Common myeloid progenitor, CD34-positive (primary cell): Measurements from ENCODE around the gene FOXO1.

ENCODE experiments used
- CTCF ChIA-PET: fragments of 350-600 bp; sonication (Branson Sonifier 250); formaldehyde crosslinking; loops from one replicate; lab custom pipeline; 2021; ENCODE audit warnings: antibody characterized with exemption; lab: Charles Lee
- POLR2A ChIA-PET: fragments of 350-600 bp; sonication (Branson Sonifier 250); formaldehyde crosslinking; loops from one replicate; lab custom pipeline; 2021; ENCODE audit warnings: antibody characterized with exemption; lab: Charles Lee
- DNase-seq, 3 donors: peaks; one replicate each; pipeline versions ENCODE4 v3.0.0 to v3.0.0-alpha.2; 2013
- H3K27ac ChIP-seq, 2 experiments: 1 replicate in 1 of 2; 2 replicates in 1 of 2; pipeline ENCODE4 v1.7.0; 2013; ENCODE audit warnings: inconsistent platforms in 2 of 2, low read length in 2 of 2, mild to moderate bottlenecking in 2 of 2, low read depth in 1 of 2, moderate library complexity in 1 of 2; ENCODE audit not compliant: severe bottlenecking in 2 of 2, insufficient read depth in 1 of 2, poor library complexity in 1 of 2
- H3K27me3 ChIP-seq, 5 experiments: replicated peaks in 2 of 5; 1 replicate in 3 of 5; 2 replicates in 2 of 5; pipeline versions ENCODE4 v1.6.1 to v1.7.0; 2013; ENCODE audit warnings: low read length in 4 of 5, mild to moderate bottlenecking in 2 of 5, moderate library complexity in 2 of 5, inconsistent platforms in 1 of 5; ENCODE audit not compliant: insufficient read depth in 5 of 5, control insufficient read depth in 4 of 5
- H3K36me3 ChIP-seq, 4 experiments: 1 replicate in 2 of 4; 2 replicates in 2 of 4; pipeline versions ENCODE4 v1.6.1 to v1.7.0; 2013; ENCODE audit warnings: low read length in 3 of 4, control low read depth in 1 of 4, mild to moderate bottlenecking in 1 of 4; ENCODE audit not compliant: control insufficient read depth in 4 of 4, insufficient read depth in 4 of 4
- H3K4me1 ChIP-seq, 4 experiments: 1 replicate in 3 of 4; 2 replicates in 1 of 4; pipeline versions ENCODE4 v1.6.1 to v1.7.1; 2013; ENCODE audit warnings: low read length in 3 of 4, mild to moderate bottlenecking in 3 of 4, control low read depth in 1 of 4, inconsistent platforms in 1 of 4, moderate library complexity in 1 of 4; ENCODE audit not compliant: control insufficient read depth in 4 of 4, insufficient read depth in 4 of 4; ENCODE audit errors: control extremely low read depth in 1 of 4
- H3K4me3 ChIP-seq, 7 experiments: 1 replicate in 4 of 7; 2 replicates in 3 of 7; pipeline versions ENCODE4 v1.5.1 to v1.7.0; 2013; ENCODE audit warnings: mild to moderate bottlenecking in 7 of 7, low read length in 6 of 7, moderate library complexity in 6 of 7, inconsistent platforms in 2 of 7, low read depth in 2 of 7, control low read depth in 1 of 7; ENCODE audit not compliant: insufficient read depth in 4 of 7, control insufficient read depth in 1 of 7; ENCODE audit errors: extremely low read depth in 1 of 7
- H3K9me3 ChIP-seq, 5 experiments: 1 replicate in 4 of 5; 2 replicates in 1 of 5; pipeline versions ENCODE4 v1.6.1 to v1.7.1; 2013; ENCODE audit warnings: low read length in 4 of 5, mild to moderate bottlenecking in 2 of 5, inconsistent platforms in 1 of 5, low read depth in 1 of 5, moderate library complexity in 1 of 5; ENCODE audit not compliant: control insufficient read depth in 4 of 5, insufficient read depth in 2 of 5; ENCODE audit errors: control extremely low read depth in 1 of 5
- WGBS: methylation state at CpG from one replicate; pipeline ENCODE4 v1.1.5; 2013; ENCODE audit not compliant: insufficient coverage; 5-methylcytosine and 5-hydroxymethylcytosine counted together

The FOXO1 gene

DNA sequence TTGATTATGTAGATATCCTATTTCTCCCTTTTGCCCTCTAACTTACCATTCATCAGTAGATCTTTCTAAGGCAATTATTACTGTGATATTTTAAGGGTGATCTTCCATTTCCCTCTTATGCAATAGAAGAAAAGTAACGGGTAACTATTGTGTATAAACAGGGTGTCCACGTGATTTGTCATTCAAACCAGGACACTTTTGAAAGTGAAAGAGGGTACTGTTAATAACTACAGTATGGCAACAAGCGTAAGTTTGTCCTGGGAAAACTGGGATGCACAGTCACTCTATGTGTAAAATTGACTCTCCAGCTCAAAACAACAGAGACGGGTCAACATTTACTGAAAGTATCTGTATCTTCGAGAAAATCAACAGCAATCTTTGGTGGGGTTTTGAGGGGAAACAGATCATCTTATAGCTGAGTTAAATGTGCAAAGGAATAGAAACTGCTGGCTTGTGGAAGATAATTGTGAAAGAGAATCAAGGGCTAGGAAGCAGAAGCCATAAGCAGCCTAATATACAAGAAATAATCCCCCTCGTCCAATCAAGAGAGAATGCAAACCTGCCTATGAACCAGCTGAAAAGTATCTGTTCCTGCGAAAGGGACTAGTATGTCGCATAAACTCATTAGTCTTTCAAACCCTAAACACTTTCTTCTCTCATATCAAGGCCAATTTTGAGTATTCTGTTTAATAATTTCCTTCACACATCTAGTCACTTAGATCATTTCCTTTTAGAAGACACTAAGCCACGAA is 126.7 kb downstream of the FOXO1 start:
- Histone ChIP-seq H3K4me1 (peaks cover 0 to 2% (median 0%) of the 10 kb centered on the region in 4 experiments), H3K4me3 (no peak overlapping the region), H3K27me3 (no peaks in the 10 kb centered on the region), H3K9me3 (no peaks in the 10 kb centered on the region), H3K27ac (no peak overlapping the region), H3K36me3 (no peaks in the 10 kb centered on the region)
- CTCF ChIA-PET, result no interaction called here
- POLR2A ChIA-PET, result no interaction called here
- no peak for DNase-seq
- WGBS, result 84% methylated on average over 5 of the region's 9 CpGs

DNA sequence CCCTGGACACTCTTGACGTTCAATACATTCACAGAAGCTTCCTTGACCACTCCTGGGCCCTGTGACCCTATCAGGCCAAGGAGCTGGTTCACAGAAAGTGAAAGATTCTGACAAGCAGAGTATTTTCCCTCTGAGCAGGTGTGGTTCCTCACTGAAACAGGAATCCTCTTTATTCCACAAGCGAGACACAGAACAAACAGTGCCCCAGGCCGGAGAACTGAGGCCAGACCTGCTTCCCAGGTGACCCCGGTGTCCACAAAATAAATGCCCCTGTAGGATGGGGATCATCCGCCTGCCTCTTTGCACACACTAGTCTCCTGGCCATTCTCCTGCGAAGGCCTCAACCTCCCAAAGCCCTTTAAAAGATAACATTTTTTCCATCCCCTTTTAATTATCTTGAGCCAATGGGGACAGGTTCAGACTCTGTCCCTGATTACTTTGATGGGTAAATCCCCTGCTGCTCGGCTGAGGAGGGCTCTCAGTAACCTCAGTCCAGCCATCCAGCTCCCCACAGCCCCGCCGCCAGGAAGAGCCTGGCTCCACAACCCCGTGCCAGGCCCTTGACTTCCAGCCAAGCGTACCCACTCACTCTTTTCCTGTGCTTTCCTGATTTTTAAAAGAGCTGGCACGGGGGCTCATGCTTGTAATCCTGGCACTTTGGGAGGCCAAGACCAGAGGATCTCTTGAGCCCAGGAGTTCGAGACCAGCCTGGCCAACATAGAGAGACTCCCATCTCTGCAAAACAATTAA is 129.1 kb downstream of the FOXO1 start:
- ChIA-PET POLR2A (no interaction called here), CTCF (no interaction called here)
- Histone ChIP-seq H3K4me1 (peaks cover 0 to 2% (median 0%) of the 10 kb centered on the region in 4 experiments), H3K9me3 (no peaks in the 10 kb centered on the region), H3K4me3 (no peak overlapping the region), H3K27ac (no peak overlapping the region), H3K36me3 (no peaks in the 10 kb centered on the region), H3K27me3 (no peaks in the 10 kb centered on the region)
- no peak for DNase-seq
- 91% methylated on average over 11 of the region's 13 CpGs for WGBS

DNA sequence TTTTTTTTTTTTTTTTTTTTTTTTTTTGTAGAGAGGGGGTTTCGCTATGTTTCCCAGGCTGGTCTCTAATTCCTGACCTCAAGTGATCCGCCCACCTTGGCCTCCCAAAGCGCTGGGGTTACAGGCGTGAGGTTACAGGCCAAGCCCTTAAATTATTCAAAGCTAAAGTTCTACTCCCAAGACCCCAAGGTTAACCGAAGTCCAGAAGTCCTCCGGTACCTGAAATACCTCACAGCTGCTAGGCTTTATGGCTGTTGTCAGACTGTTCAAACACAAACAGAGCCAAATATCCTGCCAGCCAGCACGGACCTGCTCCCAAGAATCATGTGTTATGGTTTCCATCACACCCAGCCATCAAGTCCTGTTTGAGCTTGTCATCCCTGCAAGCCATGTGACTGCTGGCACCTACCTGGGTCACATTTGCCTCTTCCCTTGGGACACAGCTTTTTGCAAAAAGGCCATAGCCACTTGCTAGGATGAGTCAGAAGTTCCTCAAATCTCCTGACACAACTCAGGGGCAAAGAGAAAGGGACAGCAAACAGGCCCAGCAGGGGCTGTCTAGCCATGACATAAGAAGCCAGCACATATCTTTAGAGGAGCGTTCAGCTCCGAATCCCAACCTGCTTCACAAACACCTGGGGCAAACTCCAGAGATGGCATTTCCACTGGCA is 129.9 kb downstream of the FOXO1 start:
- CTCF ChIA-PET, result no interaction called here

DNA sequence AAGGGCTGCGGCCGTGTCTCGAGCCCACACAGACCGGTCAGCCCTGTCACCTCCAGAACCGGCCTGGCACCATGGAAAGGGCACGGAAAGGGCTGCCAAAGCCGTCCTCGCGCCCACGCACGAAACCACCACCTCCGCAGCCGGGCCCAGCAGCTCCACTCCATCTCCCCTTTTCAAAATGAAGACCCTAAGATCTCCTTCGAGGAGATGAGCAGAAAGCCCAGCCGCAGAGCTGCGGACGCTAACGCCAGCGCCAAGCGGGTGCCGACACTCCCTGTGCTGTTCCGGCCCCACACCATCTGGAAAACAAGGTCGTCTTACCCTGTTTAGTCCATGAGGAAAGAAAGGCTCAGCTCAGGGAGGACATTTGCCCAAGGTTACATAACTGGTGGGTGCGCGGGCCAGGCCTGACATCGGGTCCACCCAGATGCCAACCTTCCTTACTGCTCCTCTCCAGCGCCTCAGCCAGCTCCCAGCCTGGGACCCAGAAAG is 131.1 kb downstream of the FOXO1 start:
- no peaks in the 10 kb centered on the region for H3K36me3 ChIP-seq
- POLR2A ChIA-PET, result no interaction called here
- H3K4me3 ChIP-seq, result no peak overlapping the region
- DNase-seq, result no peak
- 94% methylated on average over 24 of the region's 27 CpGs for WGBS
- H3K27me3 ChIP-seq, result no peaks in the 10 kb centered on the region
- peaks cover 0 to 2% (median 0%) of the 10 kb centered on the region in 4 experiments for H3K4me1 ChIP-seq
- H3K27ac ChIP-seq, result no peak overlapping the region
- peaks cover 0 to 1% (median 0%) of the 10 kb centered on the region in 5 experiments for H3K9me3 ChIP-seq
- CTCF ChIA-PET, result no interaction called here

More for the DNA sequence above, 129.9 kb downstream of the FOXO1 start:
- Histone ChIP-seq H3K4me3 (no peak overlapping the region), H3K27ac (no peak overlapping the region), H3K9me3 (no peaks in the 10 kb centered on the region), H3K4me1 (peaks cover 0 to 2% (median 0%) of the 10 kb centered on the region in 4 experiments), H3K27me3 (no peaks in the 10 kb centered on the region), H3K36me3 (no peaks in the 10 kb centered on the region)
- peak in 1 of 3 donors; percentile 11 for DNase-seq
- POLR2A ChIA-PET, result interaction anchor here (0.6 kb wide), 1 partner anchor 122 kb away, joined by 3 read pairs; no protein-coding TSS in a partner anchor
- WGBS, result 93% methylated on average over 7 of the region's 9 CpGs

DNA sequence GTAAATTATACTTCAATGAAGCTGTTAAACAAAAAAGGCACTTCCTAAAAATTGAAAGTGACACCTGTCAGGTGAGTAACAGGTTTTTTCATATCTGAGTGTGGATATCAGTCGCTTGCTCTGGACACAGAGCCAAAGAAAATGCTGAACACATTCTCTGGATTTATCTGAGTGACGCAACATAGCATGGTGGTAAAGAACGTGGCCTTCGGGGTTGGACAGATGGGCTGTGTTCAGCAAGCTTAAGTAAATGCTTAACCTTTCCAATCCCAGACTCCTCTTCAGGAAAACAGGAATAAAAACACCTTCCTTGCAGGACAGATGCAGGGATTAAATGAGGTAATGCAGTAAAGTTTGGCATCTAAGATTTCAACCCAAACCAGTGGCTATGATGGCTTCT is 132.0 kb downstream of the FOXO1 start:
- no peak overlapping the region for H3K4me3 ChIP-seq
- CTCF ChIA-PET, result interaction anchor here (1.0 kb wide), 1 partner anchor 138 kb away, joined by 3 read pairs; no protein-coding TSS in a partner anchor
- peaks cover 0 to 2% (median 0%) of the 10 kb centered on the region in 4 experiments for H3K4me1 ChIP-seq
- no peak overlapping the region for H3K27ac ChIP-seq
- peaks cover 0 to 1% (median 0%) of the 10 kb centered on the region in 5 experiments for H3K9me3 ChIP-seq
- H3K27me3 ChIP-seq, result no peaks in the 10 kb centered on the region
- DNase-seq, result no peak
- 100% methylated on average over 4 of the region's 4 CpGs for WGBS
- POLR2A ChIA-PET, result interaction anchor here (0.5 kb wide), 1 partner anchor 488 kb away, joined by 3 read pairs; no protein-coding TSS in a partner anchor
- no peaks in the 10 kb centered on the region for H3K36me3 ChIP-seq

DNA sequence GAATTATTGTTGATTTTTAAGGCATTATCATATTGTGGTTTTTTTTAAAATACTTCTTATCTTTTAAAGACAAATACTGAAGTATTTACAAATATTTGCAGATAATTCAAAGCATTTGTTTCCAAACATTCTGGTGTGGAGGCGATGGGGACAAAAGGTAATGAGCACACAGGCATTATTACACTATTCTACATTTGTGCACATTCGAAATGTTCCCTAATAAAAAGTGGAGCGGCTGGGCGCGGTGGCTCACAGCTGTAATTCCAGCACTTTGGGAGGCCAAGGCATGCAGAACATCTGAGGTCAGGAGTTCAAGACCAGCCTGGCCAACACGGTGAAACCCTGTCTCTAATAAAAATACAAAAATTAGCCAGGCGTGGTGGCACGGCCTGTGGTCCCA is 133.4 kb downstream of the FOXO1 start:
- no peak overlapping the region for H3K4me3 ChIP-seq
- no peaks in the 10 kb centered on the region for H3K36me3 ChIP-seq
- DNase-seq, result no peak
- 98% methylated on average over 6 of the region's 8 CpGs for WGBS
- H3K27me3 ChIP-seq, result no peaks in the 10 kb centered on the region
- H3K9me3 ChIP-seq, result peaks cover 0 to 10% (median 3%) of the 10 kb centered on the region in 5 experiments
- no peak overlapping the region for H3K27ac ChIP-seq
- CTCF ChIA-PET, result no interaction called here
- POLR2A ChIA-PET, result no interaction called here
- H3K4me1 ChIP-seq, result peaks cover 0 to 2% (median 0%) of the 10 kb centered on the region in 4 experiments
